Gastroesophageal sphincter (tissue), 3 donors: ENCODE data around the gene REG1A.

Source experiments
- EP300 ChIP-seq: sonication (generic); formaldehyde crosslinking; IDR thresholded peaks from one replicate; pipeline ENCODE4 v1.6.1; 2017; ENCODE audit warnings: antibody characterized with exemption, mild to moderate bottlenecking
- POLR2A ChIP-seq, 2 donors: fragments of 450-650 bp; IDR thresholded peaks; one replicate each; pipeline ENCODE4 v1.6.1; 2017; ENCODE audit warnings: antibody characterized with exemption in 2 of 2, mild to moderate bottlenecking in 2 of 2, moderate library complexity in 1 of 2
- TF ChIP-seq, protein P1 (sequence below), 4 experiments: fragments of 200-600 bp in 2 of 4; fragments of 450-650 bp in 2 of 4; sonication (generic) in 1 of 4; IDR thresholded peaks; one replicate each; pipeline ENCODE4 v1.5.1; 2017 to 2019; ENCODE audit warnings: antibody characterized with exemption in 4 of 4, mild to moderate bottlenecking in 2 of 4, moderate library complexity in 2 of 4

DNA sequence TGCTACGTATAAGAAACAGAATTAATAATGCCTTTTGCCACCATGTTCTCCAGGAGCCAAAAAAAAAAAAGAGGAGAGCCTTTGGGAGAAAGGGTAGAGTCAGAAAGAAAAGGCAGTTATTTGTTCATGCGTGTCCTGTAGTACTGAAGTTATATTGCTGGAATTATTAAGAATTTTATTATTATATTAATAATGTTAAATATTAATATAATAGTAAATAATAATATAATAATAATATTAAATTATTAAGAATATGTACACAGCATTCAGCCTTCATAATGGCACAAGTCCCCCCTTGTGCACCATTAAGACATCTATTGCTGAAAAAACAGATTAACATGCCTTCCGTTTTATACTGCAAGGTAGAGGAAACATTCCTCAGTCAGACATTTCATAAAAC is 8.1 kb downstream of the REG1A start:
- TF ChIP-seq, protein P1, sequence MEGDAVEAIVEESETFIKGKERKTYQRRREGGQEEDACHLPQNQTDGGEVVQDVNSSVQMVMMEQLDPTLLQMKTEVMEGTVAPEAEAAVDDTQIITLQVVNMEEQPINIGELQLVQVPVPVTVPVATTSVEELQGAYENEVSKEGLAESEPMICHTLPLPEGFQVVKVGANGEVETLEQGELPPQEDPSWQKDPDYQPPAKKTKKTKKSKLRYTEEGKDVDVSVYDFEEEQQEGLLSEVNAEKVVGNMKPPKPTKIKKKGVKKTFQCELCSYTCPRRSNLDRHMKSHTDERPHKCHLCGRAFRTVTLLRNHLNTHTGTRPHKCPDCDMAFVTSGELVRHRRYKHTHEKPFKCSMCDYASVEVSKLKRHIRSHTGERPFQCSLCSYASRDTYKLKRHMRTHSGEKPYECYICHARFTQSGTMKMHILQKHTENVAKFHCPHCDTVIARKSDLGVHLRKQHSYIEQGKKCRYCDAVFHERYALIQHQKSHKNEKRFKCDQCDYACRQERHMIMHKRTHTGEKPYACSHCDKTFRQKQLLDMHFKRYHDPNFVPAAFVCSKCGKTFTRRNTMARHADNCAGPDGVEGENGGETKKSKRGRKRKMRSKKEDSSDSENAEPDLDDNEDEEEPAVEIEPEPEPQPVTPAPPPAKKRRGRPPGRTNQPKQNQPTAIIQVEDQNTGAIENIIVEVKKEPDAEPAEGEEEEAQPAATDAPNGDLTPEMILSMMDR (IDR thresholded peaks at IDR 0.05) = no peak
- TF ChIP-seq POLR2A (IDR thresholded peaks at IDR 0.05) = no peak
- no peak for TF ChIP-seq EP300
